K562 (cell line): Measurements from ENCODE around the gene FCHO1. TPM values are rescaled to one million over a fixed set of nuclear protein-coding genes. Genes with fewer than 3 reads are reported as not detected.

Experiments used
- ATAC-seq: fragments of 200-7000 bp; cut with Tn5 transposase; 3 replicates; pipeline ENCODE4 v1.9.1; 2020; ENCODE audit warnings: moderate library complexity
- BruUV-seq: library from RNA; stranded (reverse); fragments of 400-500 nt; replicated peaks from 2 replicates; lab custom pipeline; 2021; lab: Mats Ljungman, UMichigan
- CTCF ChIA-PET: fragments of 300-600 bp; formaldehyde crosslinking; extraction: SDS; loops from one replicate; lab custom pipeline; 2021; ENCODE audit warnings: low intra/inter-chr PET ratio; lab: Yijun Ruan, JAX
- POLR2A ChIA-PET: fragments of 300-600, 350-650 bp; sonication (Branson Sonifier 250); formaldehyde crosslinking; extraction: SDS; loops from one replicate; lab custom pipeline; 2021; ENCODE audit warnings: antibody characterized with exemption, inconsistent platforms; lab: Yijun Ruan, JAX
- DNase-seq, 4 experiments: peaks; one replicate each; pipeline versions ENCODE4 v3.0.0 to v3.0.0-alpha.2; 2011 to 2018; ENCODE audit warnings: low spot score in 3 of 4, mixed read lengths in 3 of 4; ENCODE audit errors: extremely low read depth in 1 of 4
- FAIRE-seq: peaks from 2 replicates; lab custom pipeline; 2011; peaks lifted over from hg19 to GRCh38; lab: Jason Lieb, UNC
- H2AFZ ChIP-seq: 2 replicates; pipeline ENCODE4 v1.6.0; 2011; ENCODE audit warnings: low read depth, low read length, control low read depth, inconsistent platforms
- H3K27ac ChIP-seq: fragments of 200-600 bp; 3 replicates; pipeline ENCODE4 v1.8.0; 2011; ENCODE audit warnings: low read depth, mild to moderate bottlenecking, control low read depth, inconsistent platforms, low read length, moderate library complexity, mixed read lengths; ENCODE audit errors: extremely low read depth
- H3K27me3 ChIP-seq, 2 experiments: fragments of 300-600 bp in 1 of 2; 2 replicates in 1 of 2; 3 replicates in 1 of 2; pipeline versions ENCODE4 v1.6.0 to v1.8.0; 2011; ENCODE audit warnings: inconsistent platforms in 2 of 2, low read length in 2 of 2, mild to moderate bottlenecking in 1 of 2, mixed read lengths in 1 of 2, moderate library complexity in 1 of 2; ENCODE audit not compliant: control insufficient read depth in 2 of 2, insufficient read depth in 2 of 2
- H3K36me3 ChIP-seq: fragments of 300-600 bp; 3 replicates; pipeline ENCODE4 v1.8.0; 2011; ENCODE audit warnings: mild to moderate bottlenecking, low read length, inconsistent platforms; ENCODE audit not compliant: control insufficient read depth, insufficient read depth
- H3K4me1 ChIP-seq, 2 experiments: fragments of 200-600 bp in 1 of 2; replicated peaks in 1 of 2; 2 replicates in 1 of 2; 3 replicates in 1 of 2; pipeline versions ENCODE4 v1.5.1 to v1.8.0; 2011; ENCODE audit warnings: inconsistent platforms in 2 of 2, low read length in 2 of 2, mild to moderate bottlenecking in 1 of 2, mixed read lengths in 1 of 2, moderate library complexity in 1 of 2; ENCODE audit not compliant: control insufficient read depth in 2 of 2, insufficient read depth in 2 of 2
- H3K4me2 ChIP-seq: 2 replicates; pipeline ENCODE4 v1.6.1; 2011; ENCODE audit warnings: low read length, control low read depth, inconsistent platforms, mixed read lengths; ENCODE audit not compliant: insufficient read depth
- H3K4me3 ChIP-seq: fragments of 200-600 bp; sonication (generic), shearing (Covaris generic); 2 replicates; pipeline ENCODE4 v1.5.1; 2016; ENCODE audit warnings: control low read depth, inconsistent platforms
- H3K79me2 ChIP-seq: fragments of 200-600 bp; 3 replicates; pipeline ENCODE4 v1.8.0; 2011; ENCODE audit warnings: low read length, inconsistent platforms; ENCODE audit not compliant: control insufficient read depth, insufficient read depth
- H3K9ac ChIP-seq, 2 experiments: 2 replicates each; pipeline versions ENCODE4 v1.6.0 to v1.6.1; 2011; ENCODE audit warnings: low read depth in 2 of 2, low read length in 2 of 2, control low read depth in 1 of 2, inconsistent platforms in 1 of 2, mild to moderate bottlenecking in 1 of 2, mixed read lengths in 1 of 2; ENCODE audit not compliant: insufficient read depth in 1 of 2
- H3K9me1 ChIP-seq: one replicate; pipeline ENCODE4 v1.6.0; 2011; ENCODE audit warnings: inconsistent platforms, mild to moderate bottlenecking, low read length, moderate library complexity; ENCODE audit not compliant: control insufficient read depth, insufficient read depth
- H3K9me3 ChIP-seq: replicated peaks from 2 replicates; pipeline ENCODE4 v1.5.1; 2011; ENCODE audit warnings: low read depth, low read length, inconsistent platforms; ENCODE audit not compliant: control insufficient read depth, insufficient read depth
- H4K20me1 ChIP-seq: replicated peaks from 2 replicates; pipeline ENCODE4 v1.6.1; 2011; ENCODE audit warnings: low read length, inconsistent platforms, mixed read lengths; ENCODE audit not compliant: control insufficient read depth, insufficient read depth
- CBX5 ChIP-seq: IDR thresholded peaks from 2 replicates; pipeline ENCODE4 v1.6.1; 2014; ENCODE audit warnings: low read depth, borderline replicate concordance
- CHCHD3 ChIP-seq: fragments of 250-450 bp; sonication (Bioruptor Pico); IDR thresholded peaks from 2 replicates; pipeline ENCODE4 v2.1.2; 2022; ENCODE audit warnings: mild to moderate bottlenecking
- CSDE1 ChIP-seq, 2 experiments: fragments of 450-650 bp; IDR thresholded peaks; 2 replicates each; pipeline ENCODE4 v1.6.1; 2016; ENCODE audit warnings: mild to moderate bottlenecking in 1 of 2
- CTBP1 ChIP-seq: fragments of 450-650 bp; IDR thresholded peaks from 2 replicates; pipeline ENCODE4 v1.6.1; 2016; ENCODE audit warnings: borderline replicate concordance
- FOXJ2 ChIP-seq: fragments of 200-800 bp; sonication (Bioruptor generic); IDR thresholded peaks from 2 replicates; pipeline ENCODE4 v1.6.1; 2016; ENCODE audit warnings: missing genetic modification characterization, missing compliant biosample characterization
- GATA2 ChIP-seq: sonication (generic); formaldehyde crosslinking; IDR thresholded peaks from 2 replicates; pipeline ENCODE4 v1.4.0; 2020; ENCODE audit warnings: mild to moderate bottlenecking, missing genetic modification reagents
- HCFC1 ChIP-seq: IDR thresholded peaks from 2 replicates; pipeline ENCODE4 v1.6.1; 2012; ENCODE audit warnings: low read depth, low read length, improper control_type of control experiment
- LCOR ChIP-seq: sonication (generic); formaldehyde crosslinking; IDR thresholded peaks from 2 replicates; pipeline ENCODE4 v1.8.0; 2022; ENCODE audit warnings: mild to moderate bottlenecking, missing genetic modification reagents
- MED1 ChIP-seq: sonication (generic); formaldehyde crosslinking; IDR thresholded peaks from 2 replicates; pipeline ENCODE4 v1.8.1; 2023; ENCODE audit warnings: missing genetic modification reagents, borderline replicate concordance
- MEF2A ChIP-seq: IDR thresholded peaks from 2 replicates; pipeline ENCODE4 v1.6.1; 2011; ENCODE audit warnings: low read depth, mild to moderate bottlenecking, low read length, moderate library complexity; ENCODE audit not compliant: control insufficient read depth
- NELFE ChIP-seq: IDR thresholded peaks from 2 replicates; pipeline ENCODE4 v1.6.1; 2011; ENCODE audit warnings: mild to moderate bottlenecking; ENCODE audit not compliant: insufficient read depth, insufficient read length
- SP2 ChIP-seq: IDR thresholded peaks from 2 replicates; pipeline ENCODE4 v1.6.1; 2011; ENCODE audit warnings: mild to moderate bottlenecking, low read depth, low read length, moderate library complexity; ENCODE audit not compliant: poor library complexity, severe bottlenecking; ENCODE audit errors: extremely low read depth
- THRAP3 ChIP-seq: fragments of 450-650 bp; IDR thresholded peaks from 2 replicates; pipeline ENCODE4 v1.6.1; 2016; ENCODE audit warnings: mild to moderate bottlenecking, inconsistent platforms, borderline replicate concordance
- ZBED1 ChIP-seq: IDR thresholded peaks from 2 replicates; pipeline ENCODE4 v1.6.1; 2014
- ZNF197 ChIP-seq: fragments of 200-800 bp; sonication (Bioruptor generic); IDR thresholded peaks from 2 replicates; pipeline ENCODE4 v1.6.1; 2016; ENCODE audit warnings: low read depth, missing genetic modification characterization, missing compliant biosample characterization
- ZNF23 ChIP-seq: fragments of 250-450 bp; sonication (Bioruptor Pico); IDR thresholded peaks from 2 replicates; pipeline ENCODE4 v1.4.0; 2020; ENCODE audit warnings: mild to moderate bottlenecking
- WGBS: fragments of 100-300 bp; shearing (Covaris generic); methylation state at CpG from one replicate; pipeline ENCODE4 v1.1.6; 2016; ENCODE audit warnings: low coverage, mixed read lengths; ENCODE audit not compliant: insufficient coverage; ENCODE audit errors: missing lambda C conversion rate; 5-methylcytosine and 5-hydroxymethylcytosine counted together
- in situ Hi-C: fragments of 300-500 bp; cut with MboI; formaldehyde crosslinking; loops from 4 replicates; pipeline ENCODE4 v1.15.0; 2018; ENCODE audit warnings: inconsistent platforms, mixed read lengths
- intact Hi-C: fragments of 100-400 bp; cut with micrococcal nuclease; formaldehyde crosslinking; loops from 2 replicates; pipeline ENCODE4 v1.14.2; 2022
- polyA plus RNA-seq, 8 experiments: library from polyadenylated mRNA; depleted of rRNA in 4 of 8; stranded (reverse) in 5 of 8; unstranded in 3 of 8; fragments of >200 nt; fragmentation: Nextera tagmentation in 2 of 8; fragmentation: Illumina TruSeq in 1 of 8; extraction: Ambion mirVana in 2 of 8; extraction: Trizol in 1 of 8; gene quantifications; 2 replicates each; pipeline versions ENCODE4 v1.2.1 to v1.2.3, GENCODE V29; 2011 to 2014; ENCODE audit warnings: inconsistent platforms in 1 of 8, missing spikeins in 1 of 8
- total RNA-seq, 7 experiments: library from RNA; depleted of rRNA in 6 of 7; stranded (reverse); fragments of >200 nt in 6 of 7; fragmentation: Illumina TruSeq in 2 of 7; extraction: Trizol in 2 of 7; gene quantifications; 2 replicates each; pipeline versions ENCODE4 v1.2.1 to v1.2.3, GENCODE V29; 2011 to 2021; ENCODE audit warnings: low replicate concordance in 1 of 7
- TF ChIP-seq, protein P1 (sequence below): fragments of 450-650 bp; conservative IDR thresholded peaks from 2 replicates; pipeline ENCODE4 v1.6.1; 2016; ENCODE audit warnings: missing genetic modification characterization, low read depth, mild to moderate bottlenecking, missing compliant biosample characterization, moderate library complexity
- TF ChIP-seq, protein P2 (sequence below): sonication (generic); formaldehyde crosslinking; IDR thresholded peaks from 2 replicates; pipeline ENCODE4 v1.8.1; 2023; ENCODE audit warnings: mild to moderate bottlenecking, missing genetic modification reagents, moderate library complexity
- TF ChIP-seq, protein P3 (sequence below): sonication (generic); formaldehyde crosslinking; IDR thresholded peaks from 2 replicates; pipeline ENCODE4 v1.8.1; 2022; ENCODE audit warnings: missing genetic modification reagents

The FCHO1 gene
- total and polyA plus RNA-seq, 9 of the 15 experiments (the other 6 are each of a cell fraction or from before 2014, with no cell fraction given), result 0.21 to 58.9 (median 18.3) TPM

DNA sequence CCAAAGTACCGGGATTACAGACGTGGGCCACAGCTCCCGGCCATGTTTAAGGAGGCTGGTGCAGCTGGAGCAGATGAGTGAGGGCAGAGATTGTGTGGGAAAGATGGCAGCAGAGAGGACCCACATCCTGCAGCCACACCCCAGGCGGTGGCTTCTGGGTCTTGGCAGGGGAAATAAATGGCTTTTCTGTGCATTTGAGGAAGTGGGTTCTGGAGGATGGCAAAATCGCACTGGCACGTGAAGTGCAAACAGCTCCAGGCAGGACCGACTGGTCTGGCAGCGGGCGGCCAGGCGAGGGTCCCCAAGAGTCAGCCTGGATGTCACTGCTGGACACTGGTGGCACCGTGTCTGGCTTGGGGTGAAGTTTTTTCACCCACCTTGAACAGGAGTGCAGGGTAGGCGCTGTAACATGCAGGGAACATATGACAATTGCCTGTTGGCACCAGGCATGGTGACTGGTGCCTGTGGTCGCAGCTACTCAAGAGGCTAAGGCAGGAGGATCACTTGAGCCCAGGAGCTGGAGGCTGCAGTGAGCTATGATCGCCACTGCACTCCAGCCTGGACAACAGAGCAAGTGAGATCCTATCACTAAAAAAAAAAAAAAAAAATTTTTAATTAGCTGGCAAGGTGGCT is 52.1 kb downstream of the FCHO1 start:
- ATAC-seq (no peak), DNase-seq (no peak), FAIRE-seq (no peak)
- Histone ChIP-seq H3K27me3 (peaks cover 2 to 30% of the 10 kb centered on the region in 2 experiments; a peak in 4 of 5 replicates), H4K20me1 (no peaks in the 10 kb centered on the region), H3K9me3 (no peaks in the 10 kb centered on the region), H3K4me2 (no peak overlapping the region), H3K4me1 (peaks cover 0 to 6% of the 10 kb centered on the region in 2 experiments; a peak in 2 of 5 replicates), H3K4me3 (no peak overlapping the region), H3K9ac (peak overlapping the region in 1 of 2 experiments; percentile 52; a peak in 2 of 4 replicates), H3K36me3 (no peaks in the 10 kb centered on the region), H2AFZ (no peak overlapping the region), H3K27ac (no peak overlapping the region), H3K79me2 (no peaks in the 10 kb centered on the region), H3K9me1 (no peaks in the 10 kb centered on the region)
- no TSS peak for BruUV-seq
- WGBS, result 6% methylated on average over 14 of the region's 14 CpGs
- in situ Hi-C loops (no loop called here), intact Hi-C loops (no loop called here)
- CTCF ChIA-PET, result no interaction called here
- POLR2A ChIA-PET, result interaction anchor here (1.5 kb wide), 1 partner anchor 21 kb away, joined by 4 read pairs; no protein-coding TSS in a partner anchor
- TF ChIP-seq, protein P1, sequence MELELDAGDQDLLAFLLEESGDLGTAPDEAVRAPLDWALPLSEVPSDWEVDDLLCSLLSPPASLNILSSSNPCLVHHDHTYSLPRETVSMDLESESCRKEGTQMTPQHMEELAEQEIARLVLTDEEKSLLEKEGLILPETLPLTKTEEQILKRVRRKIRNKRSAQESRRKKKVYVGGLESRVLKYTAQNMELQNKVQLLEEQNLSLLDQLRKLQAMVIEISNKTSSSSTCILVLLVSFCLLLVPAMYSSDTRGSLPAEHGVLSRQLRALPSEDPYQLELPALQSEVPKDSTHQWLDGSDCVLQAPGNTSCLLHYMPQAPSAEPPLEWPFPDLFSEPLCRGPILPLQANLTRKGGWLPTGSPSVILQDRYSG (tag), result no peak
- TF ChIP-seq, protein P2, sequence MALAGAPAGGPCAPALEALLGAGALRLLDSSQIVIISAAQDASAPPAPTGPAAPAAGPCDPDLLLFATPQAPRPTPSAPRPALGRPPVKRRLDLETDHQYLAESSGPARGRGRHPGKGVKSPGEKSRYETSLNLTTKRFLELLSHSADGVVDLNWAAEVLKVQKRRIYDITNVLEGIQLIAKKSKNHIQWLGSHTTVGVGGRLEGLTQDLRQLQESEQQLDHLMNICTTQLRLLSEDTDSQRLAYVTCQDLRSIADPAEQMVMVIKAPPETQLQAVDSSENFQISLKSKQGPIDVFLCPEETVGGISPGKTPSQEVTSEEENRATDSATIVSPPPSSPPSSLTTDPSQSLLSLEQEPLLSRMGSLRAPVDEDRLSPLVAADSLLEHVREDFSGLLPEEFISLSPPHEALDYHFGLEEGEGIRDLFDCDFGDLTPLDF (CRISPR knock-in tag), result no peak
- TF ChIP-seq HCFC1 (no peak), CTBP1 (no peak), ZNF197 (no peak), MEF2A (no peak), ZNF23 (CRISPR knock-in tag) (no peak), NELFE (no peak), THRAP3 (no peak), LCOR (CRISPR knock-in tag) (no peak), CHCHD3 (no peak), SP2 (no peak), GATA2 (CRISPR knock-in tag) (no peak), CBX5 (no peak), ZBED1 (no peak), FOXJ2 (no peak), CSDE1 (IDR thresholded peaks at IDR 0.05) (no peak), MED1 (CRISPR knock-in tag) (no peak)
- TF ChIP-seq, protein P3, sequence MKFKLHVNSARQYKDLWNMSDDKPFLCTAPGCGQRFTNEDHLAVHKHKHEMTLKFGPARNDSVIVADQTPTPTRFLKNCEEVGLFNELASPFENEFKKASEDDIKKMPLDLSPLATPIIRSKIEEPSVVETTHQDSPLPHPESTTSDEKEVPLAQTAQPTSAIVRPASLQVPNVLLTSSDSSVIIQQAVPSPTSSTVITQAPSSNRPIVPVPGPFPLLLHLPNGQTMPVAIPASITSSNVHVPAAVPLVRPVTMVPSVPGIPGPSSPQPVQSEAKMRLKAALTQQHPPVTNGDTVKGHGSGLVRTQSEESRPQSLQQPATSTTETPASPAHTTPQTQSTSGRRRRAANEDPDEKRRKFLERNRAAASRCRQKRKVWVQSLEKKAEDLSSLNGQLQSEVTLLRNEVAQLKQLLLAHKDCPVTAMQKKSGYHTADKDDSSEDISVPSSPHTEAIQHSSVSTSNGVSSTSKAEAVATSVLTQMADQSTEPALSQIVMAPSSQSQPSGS (CRISPR knock-in tag), result no peak
